Sigmoid colon (tissue), 7 donors: ENCODE data around the gene TBC1D10A. TPM values are rescaled to one million over a fixed set of nuclear protein-coding genes. Genes with fewer than 3 reads are reported as not detected.
A peak's percentile ranks its signal among the peaks of the same experiment; 100 is the strongest.

Experiments
- DNase-seq: peaks from one replicate; pipeline ENCODE4 v3.0.0-alpha.2; 2019
- H3K27ac ChIP-seq, 4 donors: fragments of 200-600 bp; sonication (generic); one replicate each; pipeline ENCODE4 v1.5.1; 2016 to 2019; ENCODE audit warnings: mild to moderate bottlenecking in 1 of 4
- H3K27me3 ChIP-seq, 3 donors: fragments of 200-600 bp; sonication (generic); one replicate each; pipeline ENCODE4 v1.5.1; 2019; ENCODE audit warnings: mild to moderate bottlenecking in 1 of 3
- H3K36me3 ChIP-seq, 4 donors: fragments of 200-600 bp; sonication (generic); one replicate each; pipeline ENCODE4 v1.5.1; 2016 to 2019
- H3K4me1 ChIP-seq, 4 donors: fragments of 200-600 bp; sonication (generic); one replicate each; pipeline ENCODE4 v1.5.1; 2017 to 2019
- H3K4me3 ChIP-seq, 4 donors: fragments of 200-600 bp; sonication (generic); one replicate each; pipeline ENCODE4 v1.5.1; 2017 to 2019; ENCODE audit warnings: mild to moderate bottlenecking in 2 of 4, moderate library complexity in 1 of 4
- H3K9me3 ChIP-seq, 4 donors: fragments of 200-600 bp in 3 of 4; sonication (generic) in 3 of 4; one replicate each; pipeline versions ENCODE4 v1.5.1 to v1.6.1; 2013 to 2019
- CTCF ChIP-seq, 4 experiments: fragments of 450-650 bp in 3 of 4; fragments of 200-600 bp in 1 of 4; IDR thresholded peaks; one replicate each; pipeline ENCODE4 v1.5.1; 2016 to 2019; ENCODE audit warnings: antibody characterized with exemption in 4 of 4, mild to moderate bottlenecking in 3 of 4, moderate library complexity in 2 of 4
- EP300 ChIP-seq, 4 donors: sonication (generic); formaldehyde crosslinking; IDR thresholded peaks; one replicate each; pipeline ENCODE4 v1.6.1; 2017; ENCODE audit warnings: antibody characterized with exemption in 4 of 4
- POLR2A ChIP-seq, 2 donors: fragments of 450-650 bp; IDR thresholded peaks; one replicate each; pipeline ENCODE4 v1.6.1; 2016; ENCODE audit warnings: antibody characterized with exemption in 2 of 2, mild to moderate bottlenecking in 2 of 2, moderate library complexity in 2 of 2
- POLR2AphosphoS5 ChIP-seq, 4 donors: sonication (generic); formaldehyde crosslinking; IDR thresholded peaks; one replicate each; pipeline ENCODE4 v1.6.1; 2017; ENCODE audit warnings: antibody characterized with exemption in 4 of 4
- WGBS, 2 donors: extraction: QIAGEN DNeasy Blood & Tissue Kit; methylation state at CpG; one replicate each; pipeline ENCODE4 v1.1.7; 2013; 5-methylcytosine and 5-hydroxymethylcytosine counted together
- intact Hi-C: fragments of 100-400 bp; cut with DNase I; formaldehyde crosslinking; loops from one replicate; pipeline ENCODE4 v1.15.1; 2023
- polyA plus RNA-seq, 3 donors: library from polyadenylated mRNA; stranded (reverse); fragments of 200-250 nt; gene quantifications; one replicate each; pipeline ENCODE4 v1.2.3, GENCODE V29; 2013
- total RNA-seq, 4 donors: library from RNA; depleted of rRNA; stranded (reverse); fragments of >200 nt; gene quantifications; one replicate each; pipeline ENCODE4 v1.1.0, GENCODE V29; 2016
- donor health status: healthy with polysubstance abuse.
- donor health status: Bipolar disorder and iron deficiency.
- donor health status: healthy.

The TBC1D10A gene
- total and polyA plus RNA-seq, 7 donors: 12.5 to 35.4 (median 29.1) TPM

- H3K4me1 ChIP-seq: peaks cover 0 to 42% (median 36%) of the 10 kb centered on the region in 4 donors
- peak overlapping the region; percentile 95 to 98 (median 96) for H3K27ac ChIP-seq
- intact Hi-C loops: no loop called here
- H3K4me3 ChIP-seq: no peak overlapping the region
- no peaks in the 10 kb centered on the region for H3K9me3 ChIP-seq
- H3K27me3 ChIP-seq: no peaks in the 10 kb centered on the region
- 89 to 92% methylated on average over 18 of the region's 18 CpGs for WGBS, 2 donors
- TF ChIP-seq POLR2A (IDR thresholded peaks at IDR 0.05) (no peak), POLR2AphosphoS5 (IDR thresholded peaks at IDR 0.05) (no peak), EP300 (IDR thresholded peaks at IDR 0.05) (no peak), CTCF (IDR thresholded peaks at IDR 0.05) (no peak)
- H3K36me3 ChIP-seq: peaks cover 23 to 57% (median 41%) of the 10 kb centered on the region in 4 donors
- DNase-seq: no peak
Observed at GRCh38 chr22:30292069-30292970, 34.4 kb downstream of the TBC1D10A start.

- TF ChIP-seq POLR2A (IDR thresholded peaks at IDR 0.05): no peak
- TF ChIP-seq POLR2AphosphoS5 (IDR thresholded peaks at IDR 0.05): peak; percentile 87 to 94 (median 92)
- peak in 3 of 4 donors; percentile 95 to 97 (median 97) for TF ChIP-seq EP300 (IDR thresholded peaks at IDR 0.05)
- Histone ChIP-seq H3K9me3 (no peaks in the 10 kb centered on the region), H3K27ac (peak overlapping the region; percentile 95 to 98 (median 96)), H3K27me3 (no peaks in the 10 kb centered on the region), H3K36me3 (peaks cover 23 to 52% (median 37%) of the 10 kb centered on the region in 4 donors), H3K4me1 (peaks cover 0 to 42% (median 35%) of the 10 kb centered on the region in 4 donors), H3K4me3 (no peak overlapping the region)
- 71 to 78% methylated on average over 13 of the region's 13 CpGs for WGBS, 2 donors
- intact Hi-C loops: loop anchor here (2.0 kb wide), 1 partner anchor 20 kb away; no protein-coding TSS in a partner anchor
- peak; percentile 97 for DNase-seq
Observed at GRCh38 chr22:30291058-30291892, 35.5 kb downstream of the TBC1D10A start.

DNA sequence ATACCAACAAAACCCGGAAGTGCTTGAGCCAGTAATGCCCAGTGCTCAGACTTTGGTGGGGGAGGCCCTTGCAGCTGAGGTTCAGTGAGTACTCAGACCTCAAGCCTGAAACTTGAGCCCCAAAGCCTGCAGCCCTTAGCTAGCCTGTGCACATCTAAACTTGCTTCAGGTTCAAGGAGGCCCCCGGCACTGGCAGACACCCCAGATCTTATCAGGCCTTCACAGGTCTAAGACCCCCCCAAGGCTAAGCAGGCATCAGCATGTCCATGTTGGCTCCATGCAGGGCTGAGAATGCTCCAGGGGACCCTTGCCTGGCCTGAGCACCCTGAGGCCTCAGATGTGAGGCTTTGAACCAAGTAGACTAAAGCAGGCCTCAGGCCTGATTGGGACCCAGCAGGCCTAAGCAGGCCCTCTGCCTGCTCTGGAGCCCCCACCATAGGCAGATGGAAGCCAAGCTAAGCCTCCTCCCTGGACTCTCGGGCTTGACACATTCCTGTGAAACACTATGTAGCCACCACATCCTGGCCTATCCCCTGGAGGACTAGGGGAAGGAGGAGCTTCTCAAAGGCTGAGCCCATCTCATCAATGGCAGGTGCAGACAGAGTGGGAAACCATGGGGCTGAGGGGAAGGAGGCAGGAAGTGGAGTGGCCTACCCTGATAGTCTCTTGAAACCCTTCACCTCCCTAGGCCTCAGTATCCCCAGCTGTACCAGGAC, 36.2 kb downstream of the TBC1D10A start:
- 49 to 62% methylated on average over 3 of the region's 3 CpGs for WGBS, 2 donors
- peaks cover 23 to 52% (median 36%) of the 10 kb centered on the region in 4 donors for H3K36me3 ChIP-seq

GRCh38 chr22:30289980-30290313, 36.8 kb downstream of the TBC1D10A start:
- Histone ChIP-seq H3K4me1 (peaks cover 0 to 42% (median 35%) of the 10 kb centered on the region in 4 donors), H3K9me3 (no peaks in the 10 kb centered on the region), H3K36me3 (peaks cover 23 to 52% (median 32%) of the 10 kb centered on the region in 4 donors), H3K27ac (peak overlapping the region; percentile 95 to 98 (median 96)), H3K27me3 (no peaks in the 10 kb centered on the region), H3K4me3 (peak overlapping the region; percentile 28 to 95 (median 92))
- intact Hi-C loops: loop anchor here (1.0 to 2.0 kb wide), 2 partner anchors 21 to 66 kb away; partner anchors contain the start of gene SF3A1
- TF ChIP-seq POLR2AphosphoS5 (IDR thresholded peaks at IDR 0.05) (no peak), EP300 (IDR thresholded peaks at IDR 0.05) (no peak), CTCF (IDR thresholded peaks at IDR 0.05) (no peak), POLR2A (IDR thresholded peaks at IDR 0.05) (no peak)
- no peak for DNase-seq
- 27 to 46% methylated on average over 12 of the region's 12 CpGs for WGBS, 2 donors

More for the DNA sequence above, 36.2 kb downstream of the TBC1D10A start:
- intact Hi-C loops: loop anchor here (2.0 kb wide), 1 partner anchor 20 kb away; no protein-coding TSS in a partner anchor
- Histone ChIP-seq H3K4me1 (peaks cover 0 to 42% (median 35%) of the 10 kb centered on the region in 4 donors), H3K27ac (peak overlapping the region; percentile 95 to 98 (median 96)), H3K9me3 (no peaks in the 10 kb centered on the region), H3K4me3 (peak overlapping the region; percentile 28 to 95 (median 92)), H3K27me3 (no peaks in the 10 kb centered on the region)
- TF ChIP-seq EP300 (IDR thresholded peaks at IDR 0.05) (no peak), POLR2AphosphoS5 (IDR thresholded peaks at IDR 0.05) (no peak), CTCF (IDR thresholded peaks at IDR 0.05) (no peak), POLR2A (IDR thresholded peaks at IDR 0.05) (no peak)
- no peak for DNase-seq
